Fibroblast of villous mesenchyme (primary cell): ENCODE measurements around the gene VPS18. TPM values are rescaled to one million over a fixed set of nuclear protein-coding genes. Genes with fewer than 3 reads are reported as not detected.

Experiments used
- DNase-seq: peaks from one replicate; pipeline ENCODE4 v3.0.0-alpha.2; 2010; ENCODE audit warnings: low read depth
- H3K4me3 ChIP-seq: 2 replicates; pipeline ENCODE4 v1.5.1; 2011; ENCODE audit warnings: low read depth, mild to moderate bottlenecking, low read length
- total RNA-seq: library from RNA; depleted of rRNA; stranded (reverse); fragments of >200 nt; gene quantifications from 2 replicates; pipeline ENCODE4 v1.2.3, GENCODE V29; 2012
- TF ChIP-seq, protein P1 (sequence below): IDR thresholded peaks from 2 replicates; pipeline ENCODE4 v1.5.1; 2012; ENCODE audit warnings: low read depth, mild to moderate bottlenecking, low read length; ENCODE audit not compliant: insufficient read depth

VPS18 gene
- total RNA-seq, 1 donor = 48.8 TPM

- peak; percentile 11 for DNase-seq
- TF ChIP-seq, protein P1, sequence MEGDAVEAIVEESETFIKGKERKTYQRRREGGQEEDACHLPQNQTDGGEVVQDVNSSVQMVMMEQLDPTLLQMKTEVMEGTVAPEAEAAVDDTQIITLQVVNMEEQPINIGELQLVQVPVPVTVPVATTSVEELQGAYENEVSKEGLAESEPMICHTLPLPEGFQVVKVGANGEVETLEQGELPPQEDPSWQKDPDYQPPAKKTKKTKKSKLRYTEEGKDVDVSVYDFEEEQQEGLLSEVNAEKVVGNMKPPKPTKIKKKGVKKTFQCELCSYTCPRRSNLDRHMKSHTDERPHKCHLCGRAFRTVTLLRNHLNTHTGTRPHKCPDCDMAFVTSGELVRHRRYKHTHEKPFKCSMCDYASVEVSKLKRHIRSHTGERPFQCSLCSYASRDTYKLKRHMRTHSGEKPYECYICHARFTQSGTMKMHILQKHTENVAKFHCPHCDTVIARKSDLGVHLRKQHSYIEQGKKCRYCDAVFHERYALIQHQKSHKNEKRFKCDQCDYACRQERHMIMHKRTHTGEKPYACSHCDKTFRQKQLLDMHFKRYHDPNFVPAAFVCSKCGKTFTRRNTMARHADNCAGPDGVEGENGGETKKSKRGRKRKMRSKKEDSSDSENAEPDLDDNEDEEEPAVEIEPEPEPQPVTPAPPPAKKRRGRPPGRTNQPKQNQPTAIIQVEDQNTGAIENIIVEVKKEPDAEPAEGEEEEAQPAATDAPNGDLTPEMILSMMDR = no peak
- no peak overlapping the region for H3K4me3 ChIP-seq
Measured at GRCh38 chr15:40847223-40847961, 46.9 kb upstream of the VPS18 start.

DNA sequence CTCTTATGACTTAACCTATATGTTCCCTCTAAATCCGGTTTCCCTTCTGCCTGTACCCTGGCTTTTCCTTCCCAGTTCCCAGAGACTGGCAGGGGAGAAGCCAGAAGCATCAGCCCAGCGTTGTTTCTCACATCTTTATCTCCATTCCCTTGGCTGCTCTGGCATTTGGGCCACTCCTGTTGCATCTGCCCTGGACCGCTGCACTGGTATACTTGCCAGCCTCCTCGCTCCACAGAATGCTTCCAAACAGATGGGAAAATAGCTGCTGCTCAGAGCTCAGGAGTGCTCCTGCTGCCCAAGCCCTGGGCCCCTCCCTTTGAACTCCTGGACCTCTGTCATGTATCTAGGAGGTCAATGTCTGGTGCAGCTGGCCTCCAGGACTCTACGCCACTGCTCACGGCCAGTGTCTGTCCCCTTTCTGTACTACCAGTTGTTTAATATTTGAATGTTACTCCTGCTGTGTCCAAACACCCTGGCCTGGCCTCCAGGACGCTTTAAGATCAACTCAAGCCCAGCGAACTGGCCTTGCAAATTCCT is 43.6 kb upstream of the VPS18 start:
- no peak overlapping the region for H3K4me3 ChIP-seq
- TF ChIP-seq, protein P1 = no peak
- no peak for DNase-seq

DNA sequence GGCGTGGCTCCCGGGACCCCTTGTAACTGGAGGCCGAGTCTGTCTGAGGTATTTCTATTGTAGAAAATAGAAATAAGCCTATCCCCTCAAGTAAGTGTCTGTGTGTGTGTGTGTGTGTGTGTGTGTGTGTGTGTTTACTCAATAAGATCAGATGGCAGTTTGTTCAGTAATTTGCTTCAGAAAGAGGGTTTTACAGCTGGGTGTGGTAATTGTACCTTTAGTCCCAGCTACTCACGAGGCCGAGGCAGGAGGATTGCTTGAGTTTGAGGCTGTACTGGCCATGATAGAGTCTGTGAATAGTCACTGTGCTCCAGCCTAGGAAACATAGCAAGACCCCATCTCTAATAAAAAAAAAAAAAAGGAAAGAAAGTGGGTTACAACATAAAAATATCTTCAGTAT is 41.7 kb upstream of the VPS18 start:
- H3K4me3 ChIP-seq = no peak overlapping the region
- DNase-seq = no peak
- TF ChIP-seq, protein P1 = no peak

GRCh38 chr15:40853241-40853890 is 40.9 kb upstream of the VPS18 start:
- H3K4me3 ChIP-seq = no peak overlapping the region
- TF ChIP-seq, protein P1 = no peak
- no peak for DNase-seq

- TF ChIP-seq, protein P1 = no peak
- H3K4me3 ChIP-seq = no peak overlapping the region
- no peak for DNase-seq
Measured at GRCh38 chr15:40854161-40854560, 40.1 kb upstream of the VPS18 start.

DNA sequence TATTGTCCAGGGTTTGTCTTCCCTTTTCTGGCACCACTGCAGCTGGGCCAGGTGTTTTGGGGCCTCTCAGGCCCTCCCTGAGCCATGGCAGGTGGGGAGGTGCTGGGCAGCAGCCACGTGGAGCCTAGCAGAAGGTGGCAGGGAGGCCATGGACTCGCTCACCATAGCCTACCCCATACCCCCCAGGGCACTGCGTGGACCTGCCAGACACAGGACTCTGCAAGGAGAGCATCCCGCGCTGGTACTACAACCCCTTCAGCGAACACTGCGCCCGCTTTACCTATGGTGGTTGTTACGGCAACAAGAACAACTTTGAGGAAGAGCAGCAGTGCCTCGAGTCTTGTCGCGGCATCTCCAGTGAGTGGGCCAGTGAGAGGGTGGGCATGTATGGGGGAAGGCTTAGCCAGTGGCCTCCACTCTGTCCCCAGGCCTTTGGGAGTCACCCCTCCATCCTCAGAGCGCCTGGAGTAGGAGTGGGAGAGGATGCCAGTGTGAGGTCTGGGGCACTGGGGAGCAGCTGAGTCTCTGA is 38.5 kb upstream of the VPS18 start:
- H3K4me3 ChIP-seq = no peak overlapping the region
- DNase-seq = no peak
- TF ChIP-seq, protein P1 = no peak
